Liver (tissue), 9 donors: ENCODE measurements around the gene IL18BP. TPM values are rescaled to one million over a fixed set of nuclear protein-coding genes. Genes with fewer than 3 reads are reported as not detected.

Experiments
- DNase-seq: peaks from one replicate; pipeline ENCODE4 v3.0.0-alpha.2; 2017; ENCODE audit warnings: low spot score
- H3K27ac ChIP-seq, 2 donors: one replicate each; pipeline ENCODE4 v1.7.0; 2013; ENCODE audit warnings: inconsistent platforms in 2 of 2, low read length in 2 of 2, control low read depth in 1 of 2, low read depth in 1 of 2, mild to moderate bottlenecking in 1 of 2
- H3K27me3 ChIP-seq, 4 donors: one replicate each; pipeline versions ENCODE4 v1.6.1 to v1.7.0; 2013; ENCODE audit warnings: low read length in 3 of 4, inconsistent platforms in 1 of 4, mild to moderate bottlenecking in 1 of 4, moderate library complexity in 1 of 4; ENCODE audit not compliant: control insufficient read depth in 4 of 4, insufficient read depth in 4 of 4
- H3K36me3 ChIP-seq, 4 donors: one replicate each; pipeline versions ENCODE4 v1.6.1 to v1.7.0; 2013; ENCODE audit warnings: low read length in 3 of 4, mild to moderate bottlenecking in 3 of 4, low read depth in 1 of 4, moderate library complexity in 1 of 4; ENCODE audit not compliant: control insufficient read depth in 4 of 4, insufficient read depth in 3 of 4
- H3K4me1 ChIP-seq, 4 donors: one replicate each; pipeline versions ENCODE4 v1.6.1 to v1.7.0; 2013; ENCODE audit warnings: low read length in 3 of 4, mild to moderate bottlenecking in 3 of 4, moderate library complexity in 1 of 4; ENCODE audit not compliant: control insufficient read depth in 4 of 4, insufficient read depth in 4 of 4
- H3K4me3 ChIP-seq, 3 donors: one replicate each; pipeline versions ENCODE4 v1.6.1 to v1.7.0; 2013; ENCODE audit warnings: low read length in 3 of 3, control low read depth in 1 of 3, low read depth in 1 of 3, mild to moderate bottlenecking in 1 of 3
- H3K9ac ChIP-seq, 2 donors: one replicate each; pipeline ENCODE4 v1.7.0; 2013; ENCODE audit warnings: low read length in 2 of 2, mild to moderate bottlenecking in 2 of 2, moderate library complexity in 2 of 2, control low read depth in 1 of 2, low read depth in 1 of 2
- H3K9me3 ChIP-seq, 4 donors: one replicate each; pipeline versions ENCODE4 v1.6.1 to v1.7.0; 2013; ENCODE audit warnings: low read length in 3 of 4; ENCODE audit not compliant: control insufficient read depth in 4 of 4
- ATF3 ChIP-seq: IDR thresholded peaks from 2 replicates; pipeline ENCODE4 v1.6.1; 2016; ENCODE audit warnings: antibody characterized with exemption
- CTCF ChIP-seq: fragments of 150-350 bp; IDR thresholded peaks from 2 replicates; pipeline ENCODE4 v1.5.1; 2017; ENCODE audit warnings: improper control_type of control experiment, low read depth, low read length; ENCODE audit not compliant: missing input control
- EGR1 ChIP-seq, 2 donors: IDR thresholded peaks; 2 replicates each; pipeline ENCODE4 v1.6.1; 2016 to 2018; ENCODE audit warnings: antibody characterized with exemption in 2 of 2, low read depth in 2 of 2
- FOXA1 ChIP-seq: IDR thresholded peaks from 2 replicates; pipeline ENCODE4 v1.6.1; 2016; ENCODE audit warnings: antibody characterized with exemption
- GABPA ChIP-seq, 2 donors: IDR thresholded peaks in 1 of 2; conservative IDR thresholded peaks in 1 of 2; 2 replicates each; pipeline ENCODE4 v1.6.1; 2016; ENCODE audit warnings: antibody characterized with exemption in 2 of 2, mild to moderate bottlenecking in 1 of 2, moderate library complexity in 1 of 2
- HNF4A ChIP-seq, 2 donors: conservative IDR thresholded peaks; 2 replicates each; pipeline ENCODE4 v1.6.1; 2016; ENCODE audit warnings: antibody characterized with exemption in 2 of 2, mild to moderate bottlenecking in 2 of 2
- HNF4G ChIP-seq: IDR thresholded peaks from 2 replicates; pipeline ENCODE4 v1.6.1; 2016; ENCODE audit warnings: antibody characterized with exemption
- JUND ChIP-seq, 2 donors: IDR thresholded peaks; 2 replicates each; pipeline ENCODE4 v1.6.1; 2016; ENCODE audit warnings: antibody characterized with exemption in 2 of 2
- MAX ChIP-seq: IDR thresholded peaks from 2 replicates; pipeline ENCODE4 v1.6.1; 2016; ENCODE audit warnings: antibody characterized with exemption
- NR2F2 ChIP-seq: IDR thresholded peaks from 2 replicates; pipeline ENCODE4 v1.6.1; 2016; ENCODE audit warnings: antibody characterized with exemption
- RAD21 ChIP-seq, 2 donors: IDR thresholded peaks; 2 replicates each; pipeline ENCODE4 v1.6.1; 2016; ENCODE audit warnings: antibody characterized with exemption in 2 of 2, mild to moderate bottlenecking in 2 of 2
- REST ChIP-seq: IDR thresholded peaks from 2 replicates; pipeline ENCODE4 v1.6.1; 2016; ENCODE audit warnings: antibody characterized with exemption, mild to moderate bottlenecking
- RXRA ChIP-seq, 2 donors: IDR thresholded peaks; 2 replicates each; pipeline ENCODE4 v1.6.1; 2017 to 2018; ENCODE audit warnings: antibody characterized with exemption in 2 of 2, mild to moderate bottlenecking in 1 of 2
- SP1 ChIP-seq: IDR thresholded peaks from 2 replicates; pipeline ENCODE4 v1.6.1; 2018; ENCODE audit warnings: antibody characterized with exemption, mild to moderate bottlenecking
- YY1 ChIP-seq: IDR thresholded peaks from 2 replicates; pipeline ENCODE4 v1.6.1; 2016; ENCODE audit warnings: antibody characterized with exemption, mild to moderate bottlenecking
- WGBS: extraction: QIAGEN DNeasy Blood & Tissue Kit; methylation state at CpG from one replicate; pipeline ENCODE4 v1.1.7; 2013; 5-methylcytosine and 5-hydroxymethylcytosine counted together
- polyA plus RNA-seq, 2 donors: library from polyadenylated mRNA; stranded (reverse) in 1 of 2; unstranded in 1 of 2; fragments of 200-250 nt in 1 of 2; fragments of >200 nt in 1 of 2; fragmentation: Nextera tagmentation in 1 of 2; extraction: Ambion mirVana in 1 of 2; gene quantifications; one replicate each; pipeline versions ENCODE4 v1.2.1 to v1.2.3, GENCODE V29; 2013 to 2015
- total RNA-seq, 2 donors: library from RNA; depleted of rRNA; stranded (reverse); fragments of >200 nt; gene quantifications; one replicate each; pipeline ENCODE4 v1.2.3, GENCODE V29; 2014
- TF ChIP-seq, protein P1 (sequence below): IDR thresholded peaks from 2 replicates; pipeline ENCODE4 v1.6.1; 2016; ENCODE audit warnings: antibody characterized with exemption
- donor health status: healthy.
- donor health status: healthy.
- donor health status: healthy.
- donor health status: healthy.
- donor health status: healthy.

Gene IL18BP
- total and polyA plus RNA-seq, 4 donors, result 2.4 to 6.3 (median 4.3) TPM

DNA sequence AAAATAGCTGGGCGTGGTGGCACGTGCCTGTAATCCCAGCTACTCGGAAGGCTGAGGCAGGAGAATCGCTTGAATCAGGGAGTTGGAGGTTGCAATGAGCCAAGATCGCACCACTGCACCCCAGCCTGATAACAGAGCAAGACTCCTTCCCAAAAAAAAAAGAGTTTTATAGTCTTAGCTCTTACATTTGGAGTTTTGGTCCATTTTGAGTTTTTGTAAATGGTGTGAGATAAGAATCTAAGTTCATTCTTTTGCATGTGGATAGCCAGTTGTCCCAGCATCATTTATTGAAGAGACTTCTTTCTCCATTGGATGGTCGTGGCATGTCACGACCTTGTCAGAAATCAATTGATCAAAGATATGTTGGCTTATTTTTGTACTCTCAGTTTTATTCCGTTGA lies 35.2 kb upstream of the IL18BP start:
- Histone ChIP-seq H3K4me3 (no peak overlapping the region), H3K27ac (no peak overlapping the region), H3K4me1 (no peaks in the 10 kb centered on the region), H3K9me3 (no peaks in the 10 kb centered on the region), H3K36me3 (peaks cover 0 to 22% (median 9%) of the 10 kb centered on the region in 4 donors), H3K9ac (no peak overlapping the region), H3K27me3 (no peaks in the 10 kb centered on the region)
- no peak for DNase-seq
- no peak for TF ChIP-seq ATF3
- WGBS, result 97% methylated on average over 8 of the region's 8 CpGs

DNA sequence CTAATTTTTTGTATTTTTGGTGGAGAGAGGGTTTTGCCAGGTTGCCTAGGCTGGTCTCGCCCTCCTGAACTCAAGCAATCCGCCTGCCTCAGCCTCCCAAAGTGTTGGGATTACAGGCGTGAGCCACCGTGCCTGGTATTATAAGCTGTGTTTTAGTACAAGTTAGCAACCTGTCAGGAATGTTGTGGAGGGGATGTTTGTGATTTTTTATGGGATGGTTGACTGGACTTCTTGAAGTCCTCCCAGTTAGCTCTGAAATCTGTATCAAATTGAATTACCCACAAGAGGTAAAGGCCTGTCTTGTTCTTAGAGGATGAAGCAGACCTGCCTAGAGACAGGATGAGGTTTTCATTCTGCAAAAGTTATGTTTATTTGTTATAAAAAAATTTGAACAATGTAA lies 34.1 kb upstream of the IL18BP start:
- no peak overlapping the region for H3K4me3 ChIP-seq
- TF ChIP-seq RAD21 (IDR thresholded peaks at IDR 0.05) (no peak), HNF4A (conservative IDR thresholded peaks at IDR 0.05) (no peak), RXRA (IDR thresholded peaks at IDR 0.05) (no peak), JUND (IDR thresholded peaks at IDR 0.05) (no peak), REST (no peak), EGR1 (IDR thresholded peaks at IDR 0.05; ENCODE audit: low read depth in 2 of 2) (no peak), YY1 (no peak), GABPA (IDR thresholded peaks at IDR 0.05 in 1 of 2, conservative IDR thresholded peaks at IDR 0.05 in 1 of 2) (no peak), SP1 (no peak), NR2F2 (no peak), MAX (no peak), CTCF (no peak), ATF3 (no peak), HNF4G (no peak), FOXA1 (no peak)
- TF ChIP-seq, protein P1, sequence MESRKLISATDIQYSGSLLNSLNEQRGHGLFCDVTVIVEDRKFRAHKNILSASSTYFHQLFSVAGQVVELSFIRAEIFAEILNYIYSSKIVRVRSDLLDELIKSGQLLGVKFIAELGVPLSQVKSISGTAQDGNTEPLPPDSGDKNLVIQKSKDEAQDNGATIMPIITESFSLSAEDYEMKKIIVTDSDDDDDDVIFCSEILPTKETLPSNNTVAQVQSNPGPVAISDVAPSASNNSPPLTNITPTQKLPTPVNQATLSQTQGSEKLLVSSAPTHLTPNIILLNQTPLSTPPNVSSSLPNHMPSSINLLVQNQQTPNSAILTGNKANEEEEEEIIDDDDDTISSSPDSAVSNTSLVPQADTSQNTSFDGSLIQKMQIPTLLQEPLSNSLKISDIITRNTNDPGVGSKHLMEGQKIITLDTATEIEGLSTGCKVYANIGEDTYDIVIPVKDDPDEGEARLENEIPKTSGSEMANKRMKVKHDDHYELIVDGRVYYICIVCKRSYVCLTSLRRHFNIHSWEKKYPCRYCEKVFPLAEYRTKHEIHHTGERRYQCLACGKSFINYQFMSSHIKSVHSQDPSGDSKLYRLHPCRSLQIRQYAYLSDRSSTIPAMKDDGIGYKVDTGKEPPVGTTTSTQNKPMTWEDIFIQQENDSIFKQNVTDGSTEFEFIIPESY, result no peak
- H3K36me3 ChIP-seq, result peaks cover 0 to 24% (median 11%) of the 10 kb centered on the region in 4 donors
- no peak for DNase-seq
- H3K27ac ChIP-seq, result no peak overlapping the region
- H3K4me1 ChIP-seq, result no peaks in the 10 kb centered on the region
- H3K9me3 ChIP-seq, result no peaks in the 10 kb centered on the region
- no peaks in the 10 kb centered on the region for H3K27me3 ChIP-seq
- 98% methylated on average over 4 of the region's 4 CpGs for WGBS
- no peak overlapping the region for H3K9ac ChIP-seq
